Measurements from ENCODE around the gene POLR2I.

POLR2I gene

GRCh38 chr19:36114721-36115452 lies at the start of gene POLR2I:
POLR2I (minus strand) TSS chr19:36114875; CDS start chr19:36114856, 19 bp downstream.
- peak; percentile 92 for ATAC-seq
- peaks cover 40% of the 10 kb centered on the region for H3K4me1 Mint-ChIP-seq

GRCh38 chr19:36163813-36164212 lies 49.1 kb upstream of the POLR2I start:
- Mint-ChIP-seq H3K27ac (no peak overlapping the region), H3K9me3 (no peaks in the 10 kb centered on the region), H3K27me3 (no peaks in the 10 kb centered on the region), H3K36me3 (ENCODE audit: low read depth) (peaks cover 2% of the 10 kb centered on the region), H3K4me3 (no peak overlapping the region), H3K4me1 (no peaks in the 10 kb centered on the region)
- no peak for DNase-seq
- ATAC-seq = no peak

More at GRCh38 chr19:36114721-36115452, at the start of gene POLR2I:
- DNase-seq = peak; percentile 99
- H3K4me3 Mint-ChIP-seq = peak within 1 kb of the TSS; percentile 95
- H3K27ac Mint-ChIP-seq = peak within 1 kb of the TSS; percentile 99
- peaks cover 30% of the 10 kb centered on the region for H3K36me3 Mint-ChIP-seq (ENCODE audit: low read depth)
- no peaks in the 10 kb centered on the region for H3K9me3 Mint-ChIP-seq
- peaks cover 5% of the 10 kb centered on the region for H3K27me3 Mint-ChIP-seq

- Mint-ChIP-seq H3K36me3 (ENCODE audit: low read depth) (peaks cover 2% of the 10 kb centered on the region), H3K27ac (no peak overlapping the region), H3K4me3 (no peak overlapping the region), H3K4me1 (no peaks in the 10 kb centered on the region), H3K9me3 (no peaks in the 10 kb centered on the region), H3K27me3 (no peaks in the 10 kb centered on the region)
- DNase-seq (no peak), ATAC-seq (no peak)
Measured at GRCh38 chr19:36160821-36161596, 46.3 kb upstream of the POLR2I start.

GRCh38 chr19:36153126-36153525 lies 38.5 kb upstream of the POLR2I start:
- Mint-ChIP-seq H3K27me3 (no peaks in the 10 kb centered on the region), H3K27ac (no peak overlapping the region)
- ATAC-seq = no peak

GRCh38 chr19:36152352-36153091 lies 37.8 kb upstream of the POLR2I start, which contains the start of gene COX7A1:
COX7A1 (minus strand) TSS chr19:36152447; CDS start chr19:36152407, 40 bp downstream.
- peaks cover 13% of the 10 kb centered on the region for H3K36me3 Mint-ChIP-seq (ENCODE audit: low read depth)
- H3K27ac Mint-ChIP-seq = no peak within 1 kb of the TSS
- ATAC-seq = no peak
- H3K4me1 Mint-ChIP-seq = no peaks in the 10 kb centered on the region
- DNase-seq = no peak
- no peaks in the 10 kb centered on the region for H3K27me3 Mint-ChIP-seq
- H3K4me3 Mint-ChIP-seq = no peak within 1 kb of the TSS
- H3K9me3 Mint-ChIP-seq = no peaks in the 10 kb centered on the region

More at GRCh38 chr19:36153126-36153525, 38.5 kb upstream of the POLR2I start:
- H3K4me3 Mint-ChIP-seq = no peak overlapping the region
- no peak for DNase-seq
- peaks cover 11% of the 10 kb centered on the region for H3K36me3 Mint-ChIP-seq (ENCODE audit: low read depth)
- no peaks in the 10 kb centered on the region for H3K9me3 Mint-ChIP-seq
- H3K4me1 Mint-ChIP-seq = no peaks in the 10 kb centered on the region

- no peaks in the 10 kb centered on the region for H3K9me3 Mint-ChIP-seq
- no peaks in the 10 kb centered on the region for H3K27me3 Mint-ChIP-seq
- H3K4me1 Mint-ChIP-seq = no peaks in the 10 kb centered on the region
- H3K36me3 Mint-ChIP-seq (ENCODE audit: low read depth) = peaks cover 16% of the 10 kb centered on the region
- no peak for DNase-seq
- H3K27ac Mint-ChIP-seq = no peak overlapping the region
- ATAC-seq = no peak
- H3K4me3 Mint-ChIP-seq = no peak overlapping the region
Measured at GRCh38 chr19:36152019-36152351, 37.3 kb upstream of the POLR2I start.

GRCh38 chr19:36151144-36152018 lies 36.7 kb upstream of the POLR2I start:
- Mint-ChIP-seq H3K4me1 (no peaks in the 10 kb centered on the region), H3K27me3 (no peaks in the 10 kb centered on the region), H3K4me3 (no peak overlapping the region), H3K36me3 (ENCODE audit: low read depth) (peaks cover 21% of the 10 kb centered on the region), H3K27ac (no peak overlapping the region), H3K9me3 (no peaks in the 10 kb centered on the region)
- ATAC-seq (no peak), DNase-seq (no peak)

GRCh38 chr19:36150586-36150985 lies 35.9 kb upstream of the POLR2I start:
- Mint-ChIP-seq H3K27ac (no peak overlapping the region), H3K4me1 (no peaks in the 10 kb centered on the region), H3K27me3 (no peaks in the 10 kb centered on the region), H3K4me3 (no peak overlapping the region), H3K36me3 (ENCODE audit: low read depth) (peaks cover 29% of the 10 kb centered on the region), H3K9me3 (no peaks in the 10 kb centered on the region)
- DNase-seq (no peak), ATAC-seq (no peak)

- H3K4me3 Mint-ChIP-seq = no peak overlapping the region
- H3K4me1 Mint-ChIP-seq = no peaks in the 10 kb centered on the region
- H3K27ac Mint-ChIP-seq = no peak overlapping the region
- H3K27me3 Mint-ChIP-seq = no peaks in the 10 kb centered on the region
- no peak for DNase-seq
- ATAC-seq = peak; percentile 10
- H3K36me3 Mint-ChIP-seq (ENCODE audit: low read depth) = peaks cover 31% of the 10 kb centered on the region
- no peaks in the 10 kb centered on the region for H3K9me3 Mint-ChIP-seq
Measured at GRCh38 chr19:36149673-36150406, 35.2 kb upstream of the POLR2I start.

- peaks cover 11% of the 10 kb centered on the region for H3K4me1 Mint-ChIP-seq
- ATAC-seq = no peak
- DNase-seq = no peak
- no peaks in the 10 kb centered on the region for H3K27me3 Mint-ChIP-seq
- no peaks in the 10 kb centered on the region for H3K9me3 Mint-ChIP-seq
- H3K27ac Mint-ChIP-seq = no peak overlapping the region
- H3K4me3 Mint-ChIP-seq = no peak overlapping the region
- H3K36me3 Mint-ChIP-seq (ENCODE audit: low read depth) = peaks cover 40% of the 10 kb centered on the region
Measured at GRCh38 chr19:36144624-36145023, 29.9 kb upstream of the POLR2I start.

GRCh38 chr19:36142496-36142895 lies 27.8 kb upstream of the POLR2I start:
- Mint-ChIP-seq H3K27ac (peak overlapping the region; percentile 52), H3K27me3 (no peaks in the 10 kb centered on the region), H3K4me1 (peaks cover 13% of the 10 kb centered on the region)

GRCh38 chr19:36142046-36142445 lies 27.4 kb upstream of the POLR2I start:
- peak overlapping the region; percentile 52 for H3K27ac Mint-ChIP-seq
- H3K4me1 Mint-ChIP-seq = peaks cover 13% of the 10 kb centered on the region
- DNase-seq = no peak
- no peaks in the 10 kb centered on the region for H3K9me3 Mint-ChIP-seq
- peak overlapping the region; percentile 22 for H3K4me3 Mint-ChIP-seq
- ATAC-seq = no peak
- peaks cover 33% of the 10 kb centered on the region for H3K36me3 Mint-ChIP-seq (ENCODE audit: low read depth)
- H3K27me3 Mint-ChIP-seq = no peaks in the 10 kb centered on the region

More at GRCh38 chr19:36142496-36142895, 27.8 kb upstream of the POLR2I start:
- peaks cover 35% of the 10 kb centered on the region for H3K36me3 Mint-ChIP-seq (ENCODE audit: low read depth)
- no peak overlapping the region for H3K4me3 Mint-ChIP-seq
- ATAC-seq (no peak), DNase-seq (no peak)
- no peaks in the 10 kb centered on the region for H3K9me3 Mint-ChIP-seq

Measured in activated naive CD8-positive, alpha-beta T cell treated with anti-CD3 and anti-CD28 coated beads, Interleukin-2, amount 50 U/mL, for 24 hours (primary cell).